Spleen (tissue), 7 donors: ENCODE data around the gene FILIP1.

ENCODE experiments used
- CTCF ChIP-seq, 11 experiments: fragments of 200-600 bp in 7 of 11; fragments of 450-650 bp in 4 of 11; sonication (generic) in 4 of 11; IDR thresholded peaks in 8 of 11; conservative IDR thresholded peaks in 3 of 11; 1 replicate in 7 of 11; 2 replicates in 4 of 11; pipeline versions ENCODE4 v1.4.0 to v1.8.0; 2016 to 2021; ENCODE audit warnings: antibody characterized with exemption in 11 of 11, inconsistent platforms in 4 of 11, mild to moderate bottlenecking in 1 of 11
- POLR2A ChIP-seq, 3 donors: fragments of 450-650 bp; IDR thresholded peaks; one replicate each; pipeline ENCODE4 v1.5.1; 2017; ENCODE audit warnings: antibody characterized with exemption in 3 of 3, mild to moderate bottlenecking in 1 of 3
- donor health status: DM: no; HTN: no; CAD: no; lungs with moderate emphysema.
- donor health status: DM: no; HTN: no; CAD: no.
- donor health status: DM: no; HTN: no; CAD: no.

GRCh38 chr6:75318900-75319299 lies 174.7 kb downstream of the FILIP1 start:
- TF ChIP-seq POLR2A (IDR thresholded peaks at IDR 0.05) (no peak), CTCF (IDR thresholded peaks at IDR 0.05 in 8 of 11, conservative IDR thresholded peaks at IDR 0.05 in 3 of 11) (no peak)
